Mesothelial cell of epicardium (in vitro differentiated cells): Measurements from ENCODE around the gene MEF2A. TPM values are rescaled to one million over a fixed set of nuclear protein-coding genes. Genes with fewer than 3 reads are reported as not detected.

Source experiments
- DNase-seq, 2 experiments: peaks; one replicate each; pipeline ENCODE4 v3.0.0; 2021; ENCODE audit warnings: low spot score in 2 of 2; ENCODE audit not compliant: unreplicated experiment in 2 of 2
- H3K27ac Mint-ChIP-seq: 2 replicates; pipeline ENCODE4 v1.8.0; 2021; ENCODE audit warnings: mixed read lengths
- H3K27me3 Mint-ChIP-seq: 2 replicates; pipeline ENCODE4 v1.8.0; 2021; ENCODE audit warnings: low read depth, mixed read lengths
- H3K36me3 Mint-ChIP-seq: 2 replicates; pipeline ENCODE4 v1.8.0; 2021; ENCODE audit warnings: mixed read lengths
- H3K4me1 Mint-ChIP-seq: 2 replicates; pipeline ENCODE4 v1.8.0; 2021; ENCODE audit warnings: mixed read lengths
- H3K4me3 Mint-ChIP-seq: 2 replicates; pipeline ENCODE4 v1.8.0; 2021; ENCODE audit warnings: mild to moderate bottlenecking, moderate library complexity, mixed read lengths
- H3K9me3 Mint-ChIP-seq: 2 replicates; pipeline ENCODE4 v1.8.0; 2021; ENCODE audit warnings: mixed read lengths
- total RNA-seq: library from RNA; stranded (reverse); gene quantifications from 3 replicates; pipeline ENCODE4 v1.2.1, GENCODE V29; 2021
- TF ChIP-seq, protein P1 (sequence below): fragments of 200-600 bp; sonication (generic); IDR thresholded peaks from one replicate; pipeline ENCODE4 v1.5.0; 2021; ENCODE audit warnings: antibody characterized with exemption; ENCODE audit not compliant: unreplicated experiment

Gene MEF2A
- total RNA-seq, 1 donor from 2014 or later = 39.1 TPM

DNA sequence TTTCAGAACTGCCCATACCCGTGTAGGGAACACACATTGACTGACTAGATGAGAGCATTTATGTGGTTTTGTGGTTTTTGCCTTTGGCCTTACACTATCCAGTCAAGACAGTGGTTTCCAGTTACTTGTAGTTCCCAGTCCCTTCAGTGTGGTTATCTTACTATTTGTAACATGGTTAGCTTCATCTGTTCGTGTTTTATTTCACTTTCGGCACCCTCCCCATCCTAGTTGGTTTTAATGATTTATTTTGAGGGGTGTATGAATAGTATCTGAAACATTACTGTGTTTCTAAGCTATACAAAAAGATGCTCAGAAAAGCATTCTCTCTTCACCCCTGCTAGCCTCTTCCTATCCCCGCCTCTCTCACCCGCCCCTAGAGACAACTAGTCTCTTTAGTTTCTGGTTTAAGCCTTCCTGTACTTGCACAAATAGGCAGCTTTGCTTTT, 153.3 kb downstream of the MEF2A start:
- no peak for DNase-seq
- Mint-ChIP-seq H3K4me3 (no peak overlapping the region), H3K9me3 (peaks cover 12% of the 10 kb centered on the region), H3K36me3 (peaks cover 33% of the 10 kb centered on the region), H3K27me3 (no peaks in the 10 kb centered on the region), H3K27ac (no peak overlapping the region), H3K4me1 (no peaks in the 10 kb centered on the region)
- TF ChIP-seq, protein P1, sequence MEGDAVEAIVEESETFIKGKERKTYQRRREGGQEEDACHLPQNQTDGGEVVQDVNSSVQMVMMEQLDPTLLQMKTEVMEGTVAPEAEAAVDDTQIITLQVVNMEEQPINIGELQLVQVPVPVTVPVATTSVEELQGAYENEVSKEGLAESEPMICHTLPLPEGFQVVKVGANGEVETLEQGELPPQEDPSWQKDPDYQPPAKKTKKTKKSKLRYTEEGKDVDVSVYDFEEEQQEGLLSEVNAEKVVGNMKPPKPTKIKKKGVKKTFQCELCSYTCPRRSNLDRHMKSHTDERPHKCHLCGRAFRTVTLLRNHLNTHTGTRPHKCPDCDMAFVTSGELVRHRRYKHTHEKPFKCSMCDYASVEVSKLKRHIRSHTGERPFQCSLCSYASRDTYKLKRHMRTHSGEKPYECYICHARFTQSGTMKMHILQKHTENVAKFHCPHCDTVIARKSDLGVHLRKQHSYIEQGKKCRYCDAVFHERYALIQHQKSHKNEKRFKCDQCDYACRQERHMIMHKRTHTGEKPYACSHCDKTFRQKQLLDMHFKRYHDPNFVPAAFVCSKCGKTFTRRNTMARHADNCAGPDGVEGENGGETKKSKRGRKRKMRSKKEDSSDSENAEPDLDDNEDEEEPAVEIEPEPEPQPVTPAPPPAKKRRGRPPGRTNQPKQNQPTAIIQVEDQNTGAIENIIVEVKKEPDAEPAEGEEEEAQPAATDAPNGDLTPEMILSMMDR = no peak

DNA sequence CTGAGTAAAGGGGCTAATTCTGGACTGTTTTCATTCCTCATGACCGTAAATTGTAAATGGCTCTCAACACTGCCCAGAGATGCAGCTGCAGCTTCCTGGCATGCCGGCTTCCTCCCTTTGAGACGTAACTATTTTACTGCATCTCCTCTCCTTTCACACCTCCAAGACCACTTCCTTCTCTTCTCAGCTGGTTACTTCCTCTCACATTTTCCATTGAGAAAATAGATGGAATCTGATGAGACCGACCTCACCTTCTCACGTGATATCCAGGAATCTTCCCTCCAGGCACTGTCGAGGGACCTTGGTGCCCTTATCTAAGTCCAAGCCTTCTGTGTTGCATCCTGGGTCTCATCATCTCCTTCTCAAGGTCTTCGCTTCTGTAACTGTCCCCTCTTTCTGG, 154.7 kb downstream of the MEF2A start:
- Mint-ChIP-seq H3K4me3 (no peak overlapping the region), H3K27me3 (no peaks in the 10 kb centered on the region), H3K9me3 (peaks cover 20% of the 10 kb centered on the region), H3K27ac (no peak overlapping the region), H3K4me1 (no peaks in the 10 kb centered on the region), H3K36me3 (peaks cover 39% of the 10 kb centered on the region)
- TF ChIP-seq, protein P1 = no peak
- DNase-seq = no peak

DNA sequence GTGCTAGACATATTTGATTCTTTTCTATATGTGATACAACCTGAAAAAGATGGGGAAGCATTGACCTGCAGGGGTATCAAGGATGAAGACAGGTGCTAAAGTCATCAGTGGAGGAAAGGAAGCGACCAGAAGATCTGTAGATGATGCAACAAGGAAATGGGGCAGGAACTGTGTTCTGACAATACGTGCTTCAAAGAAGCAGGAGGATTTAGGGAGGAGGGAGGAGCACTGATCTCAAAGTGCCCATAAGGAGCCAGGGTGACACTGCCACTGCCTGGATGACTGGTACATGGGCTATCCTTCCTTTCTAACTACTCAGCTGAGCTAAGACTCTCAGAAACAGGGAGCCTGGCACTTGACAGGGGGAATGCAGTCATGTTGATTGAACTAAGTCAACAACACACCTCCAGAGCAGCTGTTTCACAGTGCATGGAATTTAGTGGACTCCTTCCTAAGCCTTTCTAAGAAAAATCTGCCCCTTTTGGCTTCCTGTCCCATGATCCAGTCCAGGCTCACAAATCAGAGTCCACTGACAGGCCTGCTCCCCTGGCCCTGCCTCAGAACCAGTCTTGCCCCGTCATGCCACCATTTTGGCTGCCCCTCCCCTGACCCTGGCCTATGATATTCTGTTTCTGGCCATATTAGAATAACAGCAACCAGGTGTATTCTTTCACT, 155.5 kb downstream of the MEF2A start:
- H3K4me1 Mint-ChIP-seq = no peaks in the 10 kb centered on the region
- TF ChIP-seq, protein P1 = no peak

DNA sequence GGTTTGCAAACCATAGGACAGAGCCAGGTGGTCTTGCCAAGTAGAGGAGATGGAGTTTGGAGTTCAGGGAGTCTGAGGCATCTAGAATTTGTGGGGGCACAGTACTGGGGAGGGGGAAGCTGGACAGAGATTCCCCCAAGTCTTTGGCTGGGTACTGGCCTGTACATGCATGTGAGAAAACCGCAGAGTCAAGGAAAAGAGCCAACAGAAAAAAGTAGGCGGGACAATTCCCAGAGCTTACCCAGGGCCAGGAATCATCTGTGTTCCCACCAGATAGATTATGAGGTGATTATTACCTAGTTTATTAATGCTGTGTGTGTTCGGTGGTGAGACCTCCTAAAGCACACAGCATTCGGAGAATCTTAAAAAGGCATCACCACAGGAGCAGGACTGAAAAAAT, 156.1 kb downstream of the MEF2A start:
- TF ChIP-seq, protein P1 = no peak
- Mint-ChIP-seq H3K27ac (no peak overlapping the region), H3K4me1 (no peaks in the 10 kb centered on the region), H3K9me3 (peaks cover 20% of the 10 kb centered on the region), H3K27me3 (no peaks in the 10 kb centered on the region), H3K4me3 (no peak overlapping the region), H3K36me3 (peaks cover 45% of the 10 kb centered on the region)
- DNase-seq = no peak

More for the DNA sequence above, 155.5 kb downstream of the MEF2A start:
- Mint-ChIP-seq H3K27ac (no peak overlapping the region), H3K36me3 (peaks cover 40% of the 10 kb centered on the region), H3K4me3 (no peak overlapping the region), H3K27me3 (no peaks in the 10 kb centered on the region), H3K9me3 (peaks cover 20% of the 10 kb centered on the region)
- no peak for DNase-seq

DNA sequence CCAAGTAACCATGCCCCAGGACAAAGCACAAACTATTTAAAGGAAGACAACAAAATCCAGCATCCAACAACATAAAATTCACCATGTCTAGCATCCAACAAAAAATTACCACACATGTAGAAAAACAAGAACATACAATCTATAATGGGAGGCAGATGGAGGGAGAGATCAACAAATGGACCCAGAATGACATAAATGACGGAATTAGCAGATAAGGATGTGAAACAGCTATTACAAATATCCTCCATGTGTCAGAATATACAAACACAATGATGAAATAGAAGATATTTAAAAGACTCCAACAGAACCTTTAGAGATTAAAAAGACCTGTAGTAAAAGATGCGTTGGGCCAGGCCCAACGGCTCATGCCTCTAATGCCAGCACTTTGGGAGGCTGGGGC, 156.6 kb downstream of the MEF2A start:
- H3K4me3 Mint-ChIP-seq = no peak overlapping the region
- H3K36me3 Mint-ChIP-seq = peaks cover 45% of the 10 kb centered on the region
- H3K4me1 Mint-ChIP-seq = no peaks in the 10 kb centered on the region
- H3K9me3 Mint-ChIP-seq = peaks cover 20% of the 10 kb centered on the region
- no peak for DNase-seq
- no peaks in the 10 kb centered on the region for H3K27me3 Mint-ChIP-seq
- TF ChIP-seq, protein P1 = no peak
- H3K27ac Mint-ChIP-seq = no peak overlapping the region
